Stimulated activated CD4-positive, alpha-beta T cell treated with anti-CD3 and anti-CD28 coated beads, Interleukin-4, amount 100 ng/mL, for 4 hours (primary cell): Measurements from ENCODE around the gene VAMP4.
"Not testable (repeated sequence)": the region's sequence is repeated elsewhere in the genome, so short reads cannot be mapped to it uniquely, and the experiment has no call there.

Experiments used
- DNase-seq, 2 experiments: peaks; one replicate each; pipeline ENCODE4 v3.0.0-alpha.2; 2020

The VAMP4 gene

GRCh38 chr1:171748651-171749050 is 6.8 kb upstream of the VAMP4 start:
- no peak for DNase-seq

GRCh38 chr1:171744986-171745385 is 3.1 kb upstream of the VAMP4 start:
- DNase-seq, result no peak

GRCh38 chr1:171743081-171743870 is 1.4 kb upstream of the VAMP4 start:
- DNase-seq, result peak in 1 of 2 experiments; percentile 44

- DNase-seq, result peak; percentile 8 to 10
Observed at GRCh38 chr1:171742577-171742922, 685 bp upstream of the VAMP4 start.

- DNase-seq, result peak; percentile 11 to 29
Observed at GRCh38 chr1:171740987-171741871, 636 bp downstream of the VAMP4 start.

- no peak for DNase-seq
Observed at GRCh38 chr1:171740356-171740863, 1.5 kb downstream of the VAMP4 start.

- DNase-seq, result no peak
Observed at GRCh38 chr1:171739656-171740055, 2.2 kb downstream of the VAMP4 start.

GRCh38 chr1:171738911-171739310 is 3.0 kb downstream of the VAMP4 start:
- no peak for DNase-seq

GRCh38 chr1:171736196-171736595 is 5.7 kb downstream of the VAMP4 start:
- DNase-seq, result no peak

GRCh38 chr1:171730052-171730451 is 11.8 kb downstream of the VAMP4 start:
- no peak for DNase-seq

GRCh38 chr1:171727778-171728177 is 14.1 kb downstream of the VAMP4 start:
- no peak for DNase-seq

GRCh38 chr1:171723180-171723579 is 18.7 kb downstream of the VAMP4 start:
- DNase-seq, result not testable (repeated sequence)

GRCh38 chr1:171718848-171719247 is 23.0 kb downstream of the VAMP4 start:
- no peak for DNase-seq

- DNase-seq, result no peak
Observed at GRCh38 chr1:171718216-171718615, 23.6 kb downstream of the VAMP4 start.

GRCh38 chr1:171717062-171717718 is 24.7 kb downstream of the VAMP4 start:
- DNase-seq, result no peak

- DNase-seq, result no peak
Observed at GRCh38 chr1:171716616-171717015, 25.2 kb downstream of the VAMP4 start.

GRCh38 chr1:171715813-171716251 is 26.0 kb downstream of the VAMP4 start:
- no peak for DNase-seq

- no peak for DNase-seq
Observed at GRCh38 chr1:171712341-171712740, 29.5 kb downstream of the VAMP4 start.

GRCh38 chr1:171711643-171712042 is 30.2 kb downstream of the VAMP4 start:
- DNase-seq, result no peak

GRCh38 chr1:171707583-171707982 is 34.3 kb downstream of the VAMP4 start:
- DNase-seq, result no peak

GRCh38 chr1:171702598-171702997 is 39.3 kb downstream of the VAMP4 start:
- DNase-seq, result no peak

- no peak for DNase-seq
Observed at GRCh38 chr1:171699531-171699930, 42.3 kb downstream of the VAMP4 start.

- not testable (repeated sequence) for DNase-seq
Observed at GRCh38 chr1:171695772-171696171, 46.1 kb downstream of the VAMP4 start.
